Activated effector memory CD4-positive, alpha-beta T cell treated with anti-CD3 and anti-CD28 coated beads, Interleukin-2, amount 50 U/mL, for 16 hours (primary cell): ENCODE results near the gene WHRN.

Source experiments
- DNase-seq: peaks from one replicate; pipeline ENCODE4 v3.0.0-alpha.2; 2020

The WHRN gene

DNA sequence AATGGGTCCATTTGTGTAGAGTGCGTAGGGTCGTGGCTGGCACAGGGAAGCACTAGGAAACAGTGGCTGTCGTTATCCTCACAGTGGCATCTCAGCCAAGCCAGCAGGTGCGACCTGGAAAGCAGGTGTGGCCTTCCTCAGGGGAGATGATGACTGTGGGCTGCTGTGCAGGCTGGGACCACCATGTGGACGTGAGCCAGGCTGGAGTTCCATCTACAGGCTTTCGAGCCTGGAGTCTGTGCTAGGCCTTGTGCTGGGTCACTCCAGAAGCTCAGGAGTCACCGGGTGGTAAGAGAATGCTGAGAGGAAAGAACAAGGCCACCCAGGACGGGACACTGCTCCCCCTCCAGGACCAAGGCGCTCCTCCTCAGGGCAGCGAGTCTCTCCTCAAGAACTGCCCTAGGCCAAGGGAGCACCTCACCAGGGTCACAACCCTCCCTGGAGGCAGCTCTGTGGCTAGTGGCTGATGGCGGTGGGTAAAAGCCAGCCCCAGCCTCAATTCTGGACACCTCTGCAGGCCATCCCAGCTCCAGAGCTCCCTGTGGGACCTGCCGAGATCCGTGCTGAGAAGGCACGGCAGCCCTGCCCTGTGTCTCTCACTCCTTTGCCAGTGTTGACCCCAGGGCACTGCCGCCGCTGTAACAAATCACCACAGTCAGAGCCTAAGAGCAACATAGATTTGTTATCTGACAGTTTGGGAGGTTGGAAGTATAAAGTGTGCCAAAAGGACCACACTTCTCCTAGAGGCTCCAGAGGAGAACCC is 36.0 kb downstream of the WHRN start:
- DNase-seq: no peak

DNA sequence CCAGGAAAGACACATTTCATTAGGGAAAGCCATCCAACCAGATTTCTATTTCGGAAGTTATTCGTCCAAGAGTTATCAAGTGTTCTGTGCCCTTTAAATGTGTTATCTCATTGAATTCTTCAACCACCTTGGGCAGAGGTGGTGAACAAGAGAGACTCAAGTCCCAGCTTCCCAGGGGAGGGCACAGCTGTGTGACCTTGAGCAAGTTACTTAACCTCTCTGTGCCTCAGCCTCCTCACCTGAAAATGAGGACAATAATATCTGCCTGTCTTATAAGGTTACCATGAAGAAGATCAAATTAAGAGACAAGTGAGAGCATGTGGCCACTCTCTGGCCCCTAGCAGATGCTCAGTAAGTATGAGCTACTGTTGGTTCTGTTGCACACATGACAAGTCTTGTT is 37.4 kb downstream of the WHRN start:
- no peak for DNase-seq

DNA sequence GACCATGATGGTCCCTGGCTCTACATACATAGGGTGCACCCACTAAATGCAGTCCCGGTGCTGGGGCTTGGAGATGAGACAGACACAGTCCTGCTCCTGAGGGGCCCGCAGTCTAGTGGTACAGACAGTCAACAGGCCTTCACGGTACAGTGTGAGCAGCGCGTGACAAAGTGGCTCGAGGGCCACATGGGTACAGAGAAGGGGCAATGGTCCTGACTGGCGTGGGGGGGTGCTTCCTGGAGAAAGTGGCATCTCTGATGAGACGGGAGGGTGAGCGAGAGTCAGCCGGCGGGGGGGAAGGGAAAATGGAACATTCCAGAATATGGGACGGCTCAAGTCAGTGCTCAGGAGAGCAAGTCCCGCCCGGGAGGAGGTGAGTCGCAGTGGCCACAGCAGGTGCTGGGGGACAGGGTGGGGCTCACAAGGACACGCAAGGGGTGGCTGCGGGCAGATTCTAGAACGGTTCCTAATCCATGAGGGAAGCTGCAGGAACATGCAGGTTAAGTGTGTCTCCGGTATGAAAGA is 38.0 kb downstream of the WHRN start:
- DNase-seq: no peak

DNA sequence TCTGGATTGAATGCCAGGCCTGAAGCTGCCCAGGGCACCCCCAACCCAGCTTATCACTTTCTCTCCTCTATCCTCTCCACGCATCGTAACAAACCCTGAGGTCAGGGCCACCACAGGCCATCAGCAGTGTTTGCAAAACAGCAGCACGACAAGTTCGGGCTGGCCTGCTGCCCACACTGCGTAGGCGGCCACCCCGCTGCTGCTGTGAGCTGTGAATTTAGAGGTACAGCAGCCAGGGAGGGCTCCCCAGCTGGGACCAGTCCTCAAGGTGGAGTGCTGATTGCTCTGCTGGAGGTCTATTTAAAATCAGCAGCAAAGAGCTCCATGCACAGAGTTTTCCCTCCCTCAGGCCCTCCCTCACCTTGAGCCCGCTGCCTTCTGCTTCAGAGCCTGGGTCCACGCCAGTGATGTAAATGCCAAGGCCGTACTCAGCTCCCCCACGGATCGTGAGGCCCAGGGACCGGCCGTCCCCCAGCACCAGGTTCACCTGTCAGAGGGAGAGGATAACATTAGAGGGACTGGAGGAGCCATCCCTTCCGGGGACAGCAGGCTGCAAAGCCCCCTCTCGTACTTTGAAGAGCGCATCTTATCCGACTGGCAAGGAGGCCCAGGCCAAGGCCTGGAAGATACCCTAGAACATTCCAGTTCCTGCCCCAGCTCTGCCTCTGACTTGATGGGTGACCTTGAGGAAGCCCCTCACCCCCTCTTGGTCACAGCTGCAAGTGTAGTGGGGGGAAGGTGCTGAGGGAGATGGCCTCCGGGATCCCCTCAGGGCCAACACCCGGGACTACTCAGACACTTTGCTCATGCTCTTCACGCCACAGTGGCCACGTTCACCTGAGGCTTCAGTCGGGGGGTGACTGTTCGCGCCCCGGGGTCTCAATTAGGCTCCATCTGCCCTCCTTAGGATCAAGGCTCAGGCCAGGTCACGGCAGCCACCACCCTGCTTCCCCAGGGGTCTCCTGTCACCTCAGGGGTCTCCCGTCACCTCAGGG is 39.1 kb downstream of the WHRN start:
- no peak for DNase-seq

DNA sequence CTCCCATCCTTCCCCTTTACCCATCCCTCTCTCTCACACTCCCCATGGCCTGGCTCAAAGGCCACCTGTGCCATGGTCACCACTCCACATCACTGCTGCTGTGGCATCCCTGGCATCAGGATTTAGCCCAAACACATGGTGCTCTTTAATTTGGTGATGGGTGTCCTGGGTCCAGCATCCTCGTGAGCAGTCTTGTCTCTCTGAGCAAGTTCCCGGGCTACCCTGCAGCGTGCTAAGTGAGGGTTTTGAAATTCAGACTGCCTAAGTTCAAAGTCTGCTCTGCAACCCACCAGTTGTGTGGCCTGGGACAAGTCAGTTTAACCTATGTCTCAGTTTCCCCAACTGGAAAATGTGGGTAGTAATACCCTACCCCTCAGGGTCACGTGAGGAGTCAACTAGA is 39.9 kb downstream of the WHRN start:
- DNase-seq: no peak

DNA sequence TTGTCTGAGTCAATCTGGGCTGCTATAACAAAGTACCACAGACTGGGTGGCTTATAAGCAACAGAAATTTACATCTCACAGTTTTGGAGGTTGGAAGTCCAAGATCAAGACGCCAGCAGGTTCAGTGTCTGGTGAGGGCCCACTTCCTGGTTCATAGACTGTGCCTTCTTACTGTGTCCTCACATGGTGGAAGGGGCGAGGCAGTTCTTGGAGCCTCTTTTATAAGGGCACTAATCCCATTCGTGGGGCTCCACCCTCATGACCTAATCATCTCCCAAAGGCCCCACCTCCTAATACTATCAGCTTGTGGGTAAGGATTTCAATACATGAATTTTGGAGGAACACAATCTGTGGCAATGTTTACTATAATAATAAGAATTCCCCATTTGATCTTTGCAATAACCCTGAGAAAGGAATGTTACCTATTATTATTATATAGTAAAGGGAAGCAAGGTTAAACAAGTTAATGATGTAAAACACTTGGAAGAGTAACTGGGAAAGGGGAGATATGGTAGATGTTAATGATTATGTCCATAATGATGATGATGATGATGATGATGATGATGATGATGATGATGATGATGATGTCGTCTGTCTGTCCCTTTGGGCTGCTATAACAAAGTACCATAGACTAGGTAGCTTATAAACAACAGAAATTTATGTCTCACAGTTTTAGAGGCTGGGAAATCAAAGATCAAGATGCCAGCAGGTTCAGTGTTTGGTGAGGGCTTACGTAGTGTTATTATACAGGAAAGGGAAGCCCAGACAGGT is 40.8 kb downstream of the WHRN start:
- no peak for DNase-seq

DNA sequence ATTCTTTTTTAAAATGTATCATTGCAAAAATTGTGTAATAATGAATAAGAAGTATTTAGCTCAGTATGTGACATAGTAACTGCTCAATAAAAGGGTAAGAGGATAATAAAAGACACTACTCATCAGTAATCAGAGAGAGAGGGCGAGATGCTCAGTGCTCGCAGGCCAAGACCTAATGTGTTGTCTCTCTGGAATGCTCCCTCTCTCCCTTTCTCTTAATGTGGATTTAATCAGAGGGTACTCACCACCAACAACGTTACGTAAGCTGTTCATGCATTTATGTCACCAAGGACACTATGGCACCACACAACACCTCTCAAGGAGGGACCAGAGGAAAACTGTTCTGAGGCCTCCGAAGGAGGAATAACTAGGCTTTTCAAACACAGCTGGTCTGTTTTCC is 42.5 kb downstream of the WHRN start:
- no peak for DNase-seq

DNA sequence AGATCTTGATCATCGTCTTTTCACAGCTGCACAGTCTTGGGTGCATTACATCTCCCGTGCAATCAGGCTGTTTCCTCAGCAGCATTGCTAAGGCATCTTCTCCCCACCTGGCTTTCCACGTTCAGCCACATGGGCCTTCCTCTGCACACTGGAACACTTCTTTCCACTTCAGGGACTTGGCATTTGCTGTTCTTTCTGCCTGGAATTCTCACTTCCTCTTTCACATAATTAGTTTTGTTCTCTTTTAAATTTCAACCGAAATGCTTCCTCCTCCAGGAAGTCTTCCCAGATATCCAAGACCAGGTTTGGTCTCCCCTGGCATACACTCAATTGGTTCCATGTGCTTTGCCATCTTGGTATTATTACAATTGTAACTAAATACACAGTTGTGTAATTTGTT is 43.8 kb downstream of the WHRN start:
- DNase-seq: no peak

DNA sequence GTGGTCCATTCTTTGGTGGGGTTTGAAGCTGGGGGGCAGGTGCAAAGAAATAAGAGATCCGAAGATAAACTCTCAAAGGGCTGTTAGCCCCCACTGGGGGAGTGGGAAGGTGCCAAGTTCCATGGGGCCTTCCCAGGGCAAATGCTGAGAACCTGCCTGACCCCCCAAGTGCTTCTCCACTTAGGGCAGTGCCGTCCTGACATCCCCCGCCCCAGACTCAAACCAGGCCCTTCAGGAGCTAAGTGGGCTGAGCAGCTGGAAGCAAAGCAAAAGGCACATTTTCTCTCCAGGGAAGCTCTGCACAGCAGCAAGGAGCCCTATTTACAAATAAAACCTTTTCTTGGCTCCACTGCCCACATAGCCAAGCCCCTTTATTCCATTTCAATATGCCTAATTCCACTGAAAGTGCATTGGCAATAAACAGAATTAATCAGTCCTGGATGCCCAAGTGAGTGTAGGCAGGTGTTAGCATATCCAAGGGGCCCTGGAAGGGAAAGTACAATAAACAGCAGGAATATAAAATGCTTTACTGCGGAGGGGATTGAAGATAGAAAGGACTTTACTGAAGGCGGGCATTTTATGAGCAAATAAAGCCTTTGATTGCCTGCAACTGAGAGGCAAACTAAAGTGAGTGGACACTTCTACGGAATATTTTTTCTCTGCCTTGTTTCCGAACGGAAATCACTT is 44.6 kb downstream of the WHRN start:
- no peak for DNase-seq

DNA sequence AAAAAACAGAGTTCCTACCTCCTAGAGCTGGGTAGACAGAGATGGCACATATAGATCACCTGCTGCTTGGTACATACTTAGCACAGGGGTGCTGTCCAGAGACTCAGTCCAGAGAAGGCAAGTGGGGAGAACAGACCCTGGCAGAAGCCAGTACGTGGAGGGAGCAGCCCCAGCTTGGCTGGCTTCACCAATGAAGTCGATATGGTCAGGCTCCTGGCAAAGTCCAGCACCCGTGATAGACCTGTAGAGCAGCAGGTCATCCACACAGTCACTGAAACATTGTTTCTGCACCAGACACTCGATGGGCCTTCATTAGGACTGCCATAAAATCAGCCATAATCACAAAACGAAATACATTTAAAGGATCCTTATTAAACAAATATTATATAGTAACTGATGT is 45.8 kb downstream of the WHRN start:
- DNase-seq: no peak

DNA sequence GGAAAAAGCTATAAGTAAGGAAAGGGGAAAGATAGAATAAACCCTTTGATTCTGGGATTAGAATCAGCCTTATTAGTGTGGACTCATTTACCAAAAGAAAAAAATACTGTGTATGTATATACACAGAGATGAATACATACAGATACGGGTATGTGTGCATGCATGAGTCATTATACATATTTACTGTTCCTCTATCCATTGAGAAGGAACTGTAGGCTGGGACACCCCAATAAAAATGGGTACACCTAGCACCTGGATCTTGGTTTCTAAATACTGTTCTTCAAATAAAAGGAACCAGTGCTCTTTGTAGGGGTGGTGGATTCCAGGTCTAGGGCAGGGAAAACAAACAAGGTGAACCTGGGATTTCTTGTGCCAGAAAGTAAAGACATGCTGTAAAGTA is 48.3 kb downstream of the WHRN start:
- DNase-seq: no peak

DNA sequence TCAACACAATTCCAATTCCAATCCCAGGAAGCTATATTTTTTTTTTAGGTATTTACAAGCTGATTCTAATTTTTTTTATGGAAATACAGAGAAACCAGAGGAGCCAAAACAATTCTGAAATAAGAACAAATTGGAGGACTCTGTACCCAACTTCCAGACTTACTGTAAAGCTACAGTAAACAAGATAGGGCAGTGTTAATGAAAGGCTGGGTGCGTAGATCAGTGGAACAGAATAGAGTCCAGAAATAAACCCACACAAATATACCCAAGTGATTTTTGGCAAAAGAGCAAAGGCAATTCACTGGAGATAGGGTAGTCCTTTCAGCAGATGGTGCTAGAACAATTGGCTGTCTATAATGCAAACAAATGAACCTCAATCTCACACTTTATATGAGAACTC is 50.6 kb downstream of the WHRN start:
- DNase-seq: no peak

DNA sequence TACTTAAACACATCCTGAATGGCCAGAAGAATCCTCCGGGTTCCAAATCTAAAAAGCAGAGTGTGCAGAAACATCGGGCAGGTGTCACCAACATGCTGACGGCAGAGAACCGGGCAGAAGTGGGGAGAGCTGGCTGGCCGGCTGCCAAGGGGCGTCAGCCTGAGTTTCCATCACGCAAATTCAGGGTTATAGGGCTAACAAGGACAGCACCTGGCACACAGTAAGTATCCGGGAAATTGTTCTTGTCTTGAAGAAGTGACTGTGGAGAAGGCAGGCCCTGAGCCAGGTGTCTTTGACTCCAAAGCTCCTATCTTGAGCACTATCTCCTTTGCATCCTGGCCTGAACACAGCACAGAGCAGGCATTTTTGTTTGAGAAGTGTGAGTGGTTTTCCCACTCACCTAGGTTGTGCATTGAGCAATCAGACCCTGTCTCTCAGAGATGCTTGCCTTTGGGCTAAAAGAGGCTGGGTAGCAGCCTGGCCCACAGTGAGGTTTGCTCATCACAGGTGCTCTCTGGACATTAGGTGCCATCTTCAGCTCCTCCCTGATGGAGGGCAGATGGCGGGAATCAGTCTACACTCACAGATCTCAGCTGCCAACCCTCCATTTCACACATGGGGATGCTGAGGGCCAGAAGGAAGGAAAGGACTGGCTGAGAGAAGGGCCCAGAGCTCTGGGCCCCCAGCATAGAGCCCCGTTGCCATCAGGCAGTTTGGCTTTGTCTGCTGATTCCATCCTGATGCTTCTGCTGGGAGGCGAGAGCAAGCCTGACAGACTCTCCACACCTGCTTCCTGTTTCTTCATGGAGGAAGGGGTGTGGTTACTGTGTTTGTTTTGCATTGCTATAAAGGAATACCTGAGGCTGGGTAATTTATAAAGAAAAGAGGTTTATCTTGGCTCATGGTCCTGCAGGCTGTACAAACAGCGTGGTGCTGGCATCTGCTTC is 52.8 kb downstream of the WHRN start:
- DNase-seq: peak; percentile 68

DNA sequence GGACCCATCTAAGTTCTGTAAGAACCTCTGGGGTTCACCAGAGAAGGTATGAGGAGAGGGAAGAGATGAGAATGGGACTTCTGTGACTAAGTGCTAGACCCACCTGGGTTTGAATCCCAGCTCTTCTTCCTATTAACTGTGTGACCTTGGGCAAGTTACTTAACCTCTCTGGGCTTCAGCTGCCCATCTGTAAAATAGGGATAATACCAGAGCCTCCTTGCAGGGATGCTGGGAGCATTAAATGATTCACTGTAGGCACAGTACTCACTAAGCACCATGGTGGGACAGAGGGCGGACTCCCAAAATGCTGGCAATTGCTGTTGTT is 53.6 kb downstream of the WHRN start:
- DNase-seq: no peak

DNA sequence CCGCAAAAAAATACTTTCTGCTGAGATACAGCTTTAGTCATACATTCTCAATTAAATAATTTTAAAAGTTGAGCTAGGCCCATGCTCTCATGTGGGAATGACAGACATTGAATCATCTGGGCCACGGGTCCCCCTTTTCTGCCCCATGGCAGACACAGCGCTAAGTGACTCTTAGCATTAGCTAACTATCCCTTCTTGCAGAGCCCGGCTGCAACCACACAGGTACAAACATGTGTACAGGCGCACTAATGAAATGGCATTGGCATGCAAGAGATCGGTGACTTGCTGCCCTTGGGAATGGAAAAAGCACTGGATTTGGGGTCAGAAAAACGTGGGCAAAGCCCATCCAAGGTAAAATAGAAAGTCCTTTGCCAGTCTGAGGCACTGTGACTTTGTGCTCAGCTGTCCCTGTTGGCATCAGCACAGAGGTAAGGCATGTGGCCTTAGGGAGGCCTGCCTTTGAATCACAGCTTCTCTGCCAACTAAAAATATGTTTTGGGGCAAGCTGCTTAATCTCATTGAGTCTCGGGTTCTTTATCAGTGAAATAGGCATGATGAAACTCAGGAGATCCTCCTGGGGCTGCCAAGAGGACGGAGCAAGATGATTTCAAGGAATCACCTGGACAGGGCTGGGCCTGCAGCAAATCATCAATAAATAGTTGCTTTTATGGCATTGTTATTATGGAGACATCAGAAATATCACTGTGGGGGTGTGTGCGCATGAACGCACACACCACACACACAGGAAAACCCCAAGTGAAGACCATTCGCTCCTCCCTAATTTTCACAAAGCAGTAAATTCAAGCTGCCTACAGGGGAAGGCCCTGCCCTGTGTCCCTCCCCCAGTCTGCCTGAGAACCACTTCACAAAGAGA is 54.2 kb downstream of the WHRN start:
- no peak for DNase-seq

DNA sequence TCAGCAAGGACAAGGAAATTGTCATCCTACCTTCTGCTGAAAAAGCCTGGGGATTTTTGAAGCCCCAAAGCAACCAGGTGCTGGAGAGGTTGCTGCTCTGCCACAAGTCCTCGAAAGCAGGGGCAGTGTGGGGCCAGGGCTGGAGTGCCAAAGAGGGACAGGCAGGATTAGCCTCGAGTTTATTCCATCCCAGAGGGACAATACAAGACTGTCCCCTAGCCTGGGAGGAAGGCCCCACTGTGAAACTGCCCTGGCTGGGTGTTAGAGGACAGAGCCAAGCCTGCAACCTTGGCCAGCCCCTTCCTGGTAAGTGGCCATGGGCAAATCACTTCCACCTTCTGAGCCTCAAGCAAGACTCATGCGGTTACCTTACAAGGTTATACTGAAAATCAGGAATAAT is 55.1 kb downstream of the WHRN start:
- DNase-seq: no peak

DNA sequence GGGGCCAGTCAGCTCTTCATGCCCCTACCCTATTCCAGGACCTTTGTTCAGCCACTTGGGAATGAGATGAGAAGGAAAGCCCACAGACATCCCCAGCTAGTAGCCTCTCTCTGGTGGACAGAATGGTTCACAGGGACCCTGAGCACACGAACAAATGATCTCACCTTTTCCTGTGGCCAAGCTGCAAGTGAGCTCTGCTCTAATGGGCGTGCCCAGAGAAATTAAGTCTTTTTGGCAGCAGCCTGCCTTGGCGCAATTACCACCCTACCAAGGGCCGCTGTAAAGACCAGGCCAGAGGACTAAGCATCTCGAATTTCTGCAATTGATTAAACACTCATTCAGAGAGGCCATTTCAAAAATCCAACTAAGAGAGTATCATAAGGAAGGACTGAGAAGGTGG is 56.0 kb downstream of the WHRN start:
- DNase-seq: no peak

DNA sequence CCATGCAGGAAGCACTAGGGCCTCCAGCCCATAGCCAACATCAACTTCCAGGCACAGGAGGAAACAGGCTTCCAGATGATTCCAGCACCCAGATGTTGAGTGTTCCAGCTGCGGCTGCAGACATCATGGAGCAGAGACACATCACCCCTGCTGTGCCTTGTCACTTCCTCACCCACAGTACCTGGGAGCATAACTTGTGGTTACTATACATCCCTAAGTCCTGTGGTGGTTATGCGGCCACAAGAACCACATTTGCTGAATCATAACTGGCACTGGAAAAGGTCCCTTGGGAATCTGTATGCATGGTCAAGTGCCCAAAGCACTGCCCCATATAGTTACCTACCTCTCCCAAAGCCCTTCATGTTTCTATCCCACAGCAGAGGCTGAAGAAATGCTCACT is 56.6 kb downstream of the WHRN start:
- no peak for DNase-seq

DNA sequence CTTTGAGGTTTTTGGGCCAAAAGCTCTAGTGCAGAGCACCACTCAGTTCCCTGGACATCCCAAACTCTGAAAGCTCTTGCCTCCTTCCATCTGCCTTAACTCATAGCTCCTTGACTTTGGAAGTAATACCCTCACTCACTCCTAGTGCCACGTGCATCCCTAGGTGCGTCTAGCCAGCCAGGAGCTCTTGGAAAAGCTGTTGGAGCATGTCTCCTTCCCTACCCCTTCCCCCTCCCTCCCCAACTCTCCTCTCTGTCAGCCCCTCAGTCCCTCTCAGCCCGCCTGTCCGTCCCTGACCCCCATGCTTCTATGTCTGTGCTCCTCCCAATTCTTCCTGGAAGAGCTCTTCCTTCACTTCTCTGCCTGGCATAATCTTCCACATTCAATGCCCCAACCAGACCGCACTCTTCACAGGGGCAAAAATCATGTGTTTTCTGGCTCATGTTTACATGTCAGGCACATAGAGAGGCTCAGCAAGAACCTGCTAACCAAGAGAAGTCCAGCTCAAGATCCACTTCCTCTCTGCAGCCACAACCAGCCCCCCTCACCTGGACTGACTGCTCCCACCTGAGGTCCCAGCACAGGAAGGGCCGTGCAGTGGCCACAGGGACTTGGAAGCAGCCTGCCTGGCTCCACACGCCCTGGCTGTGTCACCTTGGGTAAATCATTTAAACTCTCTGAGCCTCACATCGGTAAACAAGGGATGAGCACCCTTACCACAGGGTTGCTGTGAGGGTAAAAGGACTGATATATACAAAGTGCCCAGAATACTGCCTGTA is 58.4 kb downstream of the WHRN start:
- DNase-seq: no peak

DNA sequence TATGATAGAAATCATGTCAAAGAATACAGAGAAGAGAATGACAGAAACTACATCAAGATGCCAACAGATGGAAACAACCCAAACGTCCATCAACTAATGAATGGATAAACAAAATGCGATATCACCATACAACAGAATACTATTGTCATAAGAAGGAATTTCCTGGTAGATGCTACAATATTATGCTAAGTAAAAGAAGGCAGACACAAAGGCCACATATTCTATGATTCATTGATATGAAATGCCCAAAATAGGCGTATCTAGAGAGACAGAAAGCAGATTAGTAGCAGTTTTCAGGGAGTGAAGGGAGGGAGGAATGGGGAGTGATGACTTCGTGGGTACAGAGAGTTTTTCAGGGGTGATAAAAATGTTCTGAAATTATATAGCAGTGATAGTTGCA is 59.2 kb downstream of the WHRN start:
- DNase-seq: no peak
